ENCODE measurements around the gene ALPK1.

Gene ALPK1

DNA sequence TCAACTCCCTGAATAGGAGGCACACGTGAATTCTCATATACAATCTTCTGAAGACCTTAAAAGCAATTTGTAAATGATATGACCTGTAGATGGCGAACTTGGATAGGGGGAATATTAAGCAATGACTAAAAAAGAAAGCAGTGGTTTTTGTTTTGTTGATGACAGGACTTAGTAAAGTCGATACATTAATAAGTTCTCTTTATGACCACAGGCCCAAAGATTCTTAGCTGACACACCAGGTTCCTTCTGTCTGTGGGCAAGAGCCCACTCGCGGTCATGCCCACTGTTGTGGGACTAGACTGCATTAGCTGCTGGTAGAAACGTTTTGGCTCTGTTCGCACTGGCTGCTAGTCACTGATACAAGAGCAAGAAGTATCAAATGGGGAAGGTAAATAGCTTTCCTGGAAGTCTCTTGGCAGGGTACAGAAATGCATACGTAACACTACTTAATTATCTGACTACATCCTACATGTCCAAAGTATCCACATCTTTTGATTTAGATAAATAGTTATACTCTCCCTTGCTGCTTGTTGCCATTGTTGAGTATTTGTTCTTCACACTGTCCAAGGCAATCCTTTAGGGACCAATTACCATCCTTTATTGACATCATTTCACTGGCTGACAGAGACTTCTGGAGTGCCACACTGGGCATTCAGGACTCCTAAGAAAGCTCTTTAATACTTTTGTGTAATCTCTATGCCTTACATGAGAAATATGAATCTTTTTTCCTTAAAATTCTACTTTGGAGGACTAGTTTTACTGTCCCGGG is 31.0 kb downstream of the ALPK1 start:
- DNase-seq (ENCODE audit: low read depth in 1 of 2, low spot score in 1 of 2): no peak

DNA sequence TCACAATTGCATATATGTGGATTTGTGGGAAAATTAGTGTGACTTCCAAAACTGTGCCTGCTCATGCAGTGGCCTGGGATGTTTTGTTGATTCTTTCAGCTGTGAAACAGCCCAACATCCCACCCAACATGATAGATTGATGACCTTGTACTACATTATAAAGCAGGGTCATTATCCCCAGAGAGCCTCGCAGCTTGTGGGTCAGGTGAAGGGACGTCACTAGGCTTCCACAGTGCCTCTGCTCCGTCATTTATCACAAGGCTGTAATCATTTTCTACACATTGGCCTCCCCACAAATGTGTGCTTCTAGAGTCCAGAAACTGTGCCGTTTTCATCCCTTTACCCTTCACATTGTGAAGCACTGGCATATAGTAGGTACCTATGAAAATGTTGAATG is 31.6 kb downstream of the ALPK1 start:
- no peak for DNase-seq (ENCODE audit: low read depth in 1 of 2, low spot score in 1 of 2)

DNA sequence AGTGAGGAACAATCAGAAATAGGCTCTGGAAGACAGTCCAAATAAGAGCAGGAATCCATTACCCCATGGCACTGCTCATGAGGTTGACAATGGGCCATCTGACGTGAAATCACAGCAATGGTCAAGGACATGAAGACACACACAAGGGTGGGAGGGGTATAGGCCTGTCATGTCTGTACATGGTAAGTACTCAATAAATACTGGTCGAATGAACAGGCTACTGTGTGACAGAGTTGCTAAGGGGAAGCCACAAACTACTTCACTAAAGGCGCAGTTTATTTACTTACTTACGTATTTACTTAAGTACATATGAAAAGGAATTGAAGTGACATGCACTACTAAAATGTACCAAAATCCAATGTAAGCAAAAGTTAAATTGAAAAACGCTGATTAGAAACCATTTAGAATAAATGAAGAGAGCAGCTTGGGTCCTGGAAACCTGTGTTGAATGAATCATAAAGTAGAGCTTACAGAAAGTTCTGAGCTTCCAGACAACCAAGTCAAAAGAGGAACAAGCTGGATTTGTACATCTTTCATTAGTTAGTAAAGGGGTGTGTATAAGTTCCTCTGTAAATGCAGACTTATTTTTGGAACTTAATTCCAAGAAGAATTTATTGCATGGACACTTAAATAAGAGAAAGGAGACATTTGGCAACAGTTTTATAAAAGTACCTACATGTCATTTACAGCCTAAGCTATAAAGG is 32.7 kb downstream of the ALPK1 start:
- DNase-seq (ENCODE audit: low read depth in 1 of 2, low spot score in 1 of 2): no peak

DNA sequence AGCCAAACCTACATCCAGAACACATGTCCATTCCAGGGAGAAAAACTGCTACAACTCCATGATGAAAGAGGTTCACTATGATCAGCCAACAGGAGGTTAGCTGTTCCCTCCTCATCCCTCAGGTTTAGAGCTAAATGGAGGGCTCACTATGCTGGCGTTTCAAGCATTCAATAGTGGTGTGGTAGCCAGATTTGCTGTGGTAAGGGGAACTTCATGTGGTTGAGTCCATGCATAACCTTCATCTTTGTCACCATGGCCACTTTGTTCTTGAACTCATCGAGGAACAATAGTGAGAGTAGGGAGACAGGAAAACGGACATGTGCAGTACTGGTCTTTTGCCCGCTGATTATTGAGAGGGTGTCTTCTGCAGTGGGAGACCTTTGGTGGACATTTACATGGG is 33.8 kb downstream of the ALPK1 start:
- DNase-seq (ENCODE audit: low read depth in 1 of 2, low spot score in 1 of 2): no peak

GRCh38 chr4:112332398-112332797 is 35.2 kb downstream of the ALPK1 start:
- no peak for DNase-seq (ENCODE audit: low read depth in 1 of 2, low spot score in 1 of 2)

GRCh38 chr4:112340023-112340422 is 42.9 kb downstream of the ALPK1 start:
- no peak for DNase-seq (ENCODE audit: low read depth in 1 of 2, low spot score in 1 of 2)

GRCh38 chr4:112341033-112341432 is 43.9 kb downstream of the ALPK1 start:
- DNase-seq (ENCODE audit: low read depth in 1 of 2, low spot score in 1 of 2): no peak

DNA sequence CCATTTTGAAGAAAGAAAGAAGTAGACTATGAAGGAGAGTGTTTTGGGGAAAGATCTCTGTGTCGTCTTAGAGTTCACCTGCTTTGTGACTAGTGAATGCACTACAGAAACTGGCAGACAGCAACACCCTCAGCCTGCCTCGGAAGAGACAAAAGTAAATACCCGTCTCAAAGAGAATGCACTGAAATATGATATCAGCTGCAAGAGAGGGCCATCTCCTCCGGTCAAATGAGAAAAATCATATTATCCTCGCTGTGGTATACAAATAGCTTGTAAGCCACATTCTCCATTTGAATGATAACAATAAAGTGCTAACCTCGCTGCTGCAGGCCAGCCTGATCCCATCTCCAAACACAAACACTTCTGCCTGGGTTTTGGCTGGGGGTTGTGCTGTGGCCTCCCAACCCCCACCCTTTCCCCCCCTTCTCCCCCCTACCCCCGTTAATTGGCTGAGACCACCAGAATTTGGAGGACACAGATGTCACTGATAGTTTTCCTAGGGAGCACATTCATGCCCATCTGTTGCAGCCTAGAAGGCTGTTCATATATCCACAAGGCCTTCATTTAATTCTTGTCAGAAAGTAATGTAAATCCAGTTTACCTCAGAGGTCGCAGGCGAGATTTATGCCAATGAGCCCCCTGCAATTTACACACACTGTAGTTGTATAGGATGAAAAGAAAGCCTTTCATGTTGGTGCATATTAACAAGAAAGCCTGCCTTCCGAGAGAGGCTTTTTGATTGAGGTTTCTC is 46.3 kb downstream of the ALPK1 start:
- no peak for DNase-seq (ENCODE audit: low read depth in 1 of 2, low spot score in 1 of 2)

- DNase-seq (ENCODE audit: low read depth in 1 of 2, low spot score in 1 of 2): no peak
Measured at GRCh38 chr4:112348488-112349158, 51.5 kb downstream of the ALPK1 start.

- DNase-seq (ENCODE audit: low read depth in 1 of 2, low spot score in 1 of 2): no peak
Measured at GRCh38 chr4:112352736-112353135, 55.6 kb downstream of the ALPK1 start.

GRCh38 chr4:112355662-112356061 is 58.5 kb downstream of the ALPK1 start:
- DNase-seq (ENCODE audit: low read depth in 1 of 2, low spot score in 1 of 2): no peak

DNA sequence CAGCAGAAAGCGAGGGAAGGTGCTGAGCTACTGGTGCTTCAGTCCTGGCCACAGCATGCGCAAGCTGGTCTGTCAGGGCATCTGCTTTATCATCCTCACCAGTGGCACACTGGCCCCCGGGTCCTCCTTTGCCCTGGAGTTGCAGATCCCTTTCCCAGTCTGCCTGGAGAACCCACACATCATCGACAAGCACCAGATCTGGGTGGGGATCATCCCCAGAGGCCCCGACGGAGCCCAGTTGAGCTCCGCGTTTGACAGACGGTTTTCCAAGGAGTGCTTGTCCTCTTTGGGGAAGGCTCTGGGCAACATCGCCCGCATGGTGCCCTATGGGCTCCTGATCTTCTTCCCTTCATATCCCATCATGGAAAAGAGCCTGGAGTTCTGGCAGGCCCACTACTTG is 60.3 kb downstream of the ALPK1 start:
- DNase-seq (ENCODE audit: low read depth in 1 of 2, low spot score in 1 of 2): no peak

DNA sequence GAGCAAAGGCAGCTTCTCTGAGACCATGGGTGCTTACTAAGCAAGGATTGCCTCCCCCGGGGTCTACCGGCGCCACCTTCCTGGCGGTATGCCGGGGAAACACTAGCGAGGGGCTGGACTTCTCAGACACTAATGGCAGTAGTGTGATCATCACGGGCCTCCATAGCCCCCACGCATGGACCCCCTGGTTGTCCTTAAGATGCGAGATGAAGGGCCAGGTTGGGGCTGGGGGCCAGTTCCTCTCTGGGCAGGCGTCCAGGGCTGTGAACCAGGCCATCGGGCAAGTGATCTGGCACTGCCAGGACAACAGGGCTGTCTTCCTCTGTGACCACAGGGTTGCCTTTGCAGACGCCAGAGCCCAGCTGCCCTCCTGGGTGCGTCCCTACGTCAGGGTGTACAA is 60.7 kb downstream of the ALPK1 start:
- no peak for DNase-seq (ENCODE audit: low read depth in 1 of 2, low spot score in 1 of 2)

DNA sequence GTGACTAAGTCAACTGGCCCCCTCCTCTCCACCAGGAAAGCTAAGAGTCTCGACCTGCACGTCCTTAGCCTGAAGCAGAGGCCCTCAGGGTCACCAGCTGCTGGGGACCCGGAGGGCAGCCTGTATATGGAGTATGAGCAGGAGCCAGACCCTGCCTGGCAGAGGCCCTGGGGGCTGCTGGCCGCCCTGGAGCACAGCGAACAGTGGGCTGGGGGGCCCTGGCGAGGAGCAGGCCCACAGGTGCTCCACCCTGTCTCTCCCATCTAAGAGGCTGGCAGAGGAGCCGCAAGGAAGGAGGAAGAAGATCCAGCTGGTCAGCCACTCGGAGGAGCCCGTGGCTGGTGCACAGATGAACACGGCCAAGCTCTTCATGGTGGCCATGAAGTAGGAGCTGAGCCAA is 61.2 kb downstream of the ALPK1 start:
- no peak for DNase-seq (ENCODE audit: low read depth in 1 of 2, low spot score in 1 of 2)

- no peak for DNase-seq (ENCODE audit: low read depth in 1 of 2, low spot score in 1 of 2)
Measured at GRCh38 chr4:112358952-112359749, 62.0 kb downstream of the ALPK1 start.

- no peak for DNase-seq (ENCODE audit: low read depth in 1 of 2, low spot score in 1 of 2)
Measured at GRCh38 chr4:112361181-112361791, 64.1 kb downstream of the ALPK1 start.

- no peak for DNase-seq (ENCODE audit: low read depth in 1 of 2, low spot score in 1 of 2)
Measured at GRCh38 chr4:112370466-112370865, 73.3 kb downstream of the ALPK1 start.

GRCh38 chr4:112371361-112371760 is 74.2 kb downstream of the ALPK1 start:
- no peak for DNase-seq (ENCODE audit: low read depth in 1 of 2, low spot score in 1 of 2)

DNA sequence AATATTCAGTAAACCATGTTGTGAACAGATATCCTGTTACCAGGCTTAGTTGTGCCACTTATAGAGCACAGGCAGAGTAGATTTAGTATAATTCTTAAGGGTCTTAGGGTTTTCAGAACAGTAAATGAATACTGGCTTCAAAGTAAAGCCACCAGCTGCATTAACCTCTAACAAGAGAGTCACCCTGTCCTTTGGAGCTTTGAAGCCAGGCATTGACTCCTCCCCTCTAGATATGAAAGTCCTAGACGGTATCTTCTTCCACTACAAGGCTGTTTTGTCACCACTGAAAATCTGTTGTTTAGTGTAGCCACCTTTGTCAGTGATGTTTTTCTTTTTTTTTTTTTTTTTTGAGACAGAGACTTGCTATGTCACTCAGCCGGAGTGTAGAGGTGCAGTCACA is 77.7 kb downstream of the ALPK1 start:
- DNase-seq (ENCODE audit: low read depth in 1 of 2, low spot score in 1 of 2): no peak

DNA sequence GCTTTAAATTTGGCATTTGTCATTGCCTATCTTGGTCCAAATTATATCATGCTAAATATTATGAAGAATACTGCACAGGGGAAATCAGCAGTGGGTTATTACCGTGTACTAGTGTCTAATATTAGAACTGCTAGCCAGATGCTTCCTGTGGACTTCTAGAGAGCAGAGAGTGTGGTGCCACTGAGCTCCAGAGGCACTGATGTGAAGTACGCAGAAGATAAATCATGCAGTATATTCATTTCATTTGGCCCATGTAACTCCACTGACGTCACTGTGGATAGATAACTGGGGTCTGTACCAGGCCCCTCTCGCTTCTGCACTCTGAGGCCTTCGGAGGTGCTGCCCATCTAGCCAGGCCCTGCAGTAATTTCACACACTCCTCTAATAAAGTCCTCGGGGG is 80.0 kb downstream of the ALPK1 start:
- no peak for DNase-seq (ENCODE audit: low read depth in 1 of 2, low spot score in 1 of 2)

Data from activated T-helper 1 cell treated with anti-CD3 and anti-CD28 coated beads, Interleukin-2, amount 50 U/mL, for 16 hours (primary cell).